ENCODE results near the gene SRPK2. TPM values are rescaled to one million over a fixed set of nuclear protein-coding genes. Genes with fewer than 3 reads are reported as not detected.

SRPK2 gene
- total and polyA plus RNA-seq, 2 of the 13 experiments (the other 11 are each of a cell fraction or from before 2014, with no cell fraction given): 10.1 to 22.3 TPM

DNA sequence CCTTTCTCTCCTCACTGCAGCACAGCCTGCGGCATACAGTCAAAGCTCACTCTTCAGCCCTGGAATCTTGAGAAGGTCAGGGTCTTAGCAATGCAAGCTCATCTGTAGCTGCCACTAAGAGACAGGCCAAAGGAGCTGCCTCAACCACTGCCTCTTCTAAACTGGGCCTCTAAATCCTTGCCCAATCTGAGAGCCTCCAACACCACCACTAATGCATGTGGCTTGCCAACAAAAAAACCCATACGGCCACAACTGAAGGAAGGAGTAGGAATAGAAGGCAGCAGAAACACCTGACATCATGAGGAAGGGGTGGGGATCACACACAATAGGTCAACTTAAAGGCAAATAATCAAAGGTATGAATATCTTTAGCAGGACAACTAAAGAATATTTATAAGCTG is 183.8 kb downstream of the SRPK2 start (continued):
- TF ChIP-seq, protein P1, sequence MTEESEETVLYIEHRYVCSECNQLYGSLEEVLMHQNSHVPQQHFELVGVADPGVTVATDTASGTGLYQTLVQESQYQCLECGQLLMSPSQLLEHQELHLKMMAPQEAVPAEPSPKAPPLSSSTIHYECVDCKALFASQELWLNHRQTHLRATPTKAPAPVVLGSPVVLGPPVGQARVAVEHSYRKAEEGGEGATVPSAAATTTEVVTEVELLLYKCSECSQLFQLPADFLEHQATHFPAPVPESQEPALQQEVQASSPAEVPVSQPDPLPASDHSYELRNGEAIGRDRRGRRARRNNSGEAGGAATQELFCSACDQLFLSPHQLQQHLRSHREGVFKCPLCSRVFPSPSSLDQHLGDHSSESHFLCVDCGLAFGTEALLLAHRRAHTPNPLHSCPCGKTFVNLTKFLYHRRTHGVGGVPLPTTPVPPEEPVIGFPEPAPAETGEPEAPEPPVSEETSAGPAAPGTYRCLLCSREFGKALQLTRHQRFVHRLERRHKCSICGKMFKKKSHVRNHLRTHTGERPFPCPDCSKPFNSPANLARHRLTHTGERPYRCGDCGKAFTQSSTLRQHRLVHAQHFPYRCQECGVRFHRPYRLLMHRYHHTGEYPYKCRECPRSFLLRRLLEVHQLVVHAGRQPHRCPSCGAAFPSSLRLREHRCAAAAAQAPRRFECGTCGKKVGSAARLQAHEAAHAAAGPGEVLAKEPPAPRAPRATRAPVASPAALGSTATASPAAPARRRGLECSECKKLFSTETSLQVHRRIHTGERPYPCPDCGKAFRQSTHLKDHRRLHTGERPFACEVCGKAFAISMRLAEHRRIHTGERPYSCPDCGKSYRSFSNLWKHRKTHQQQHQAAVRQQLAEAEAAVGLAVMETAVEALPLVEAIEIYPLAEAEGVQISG (CRISPR knock-in tag; IDR thresholded peaks at IDR 0.05): no peak
- no peak for TF ChIP-seq ZNF274 (CRISPR knock-in tag; IDR thresholded peaks at IDR 0.05)
- TF ChIP-seq ZFAT (CRISPR knock-in tag; conservative IDR thresholded peaks at IDR 0.05): no peak

DNA sequence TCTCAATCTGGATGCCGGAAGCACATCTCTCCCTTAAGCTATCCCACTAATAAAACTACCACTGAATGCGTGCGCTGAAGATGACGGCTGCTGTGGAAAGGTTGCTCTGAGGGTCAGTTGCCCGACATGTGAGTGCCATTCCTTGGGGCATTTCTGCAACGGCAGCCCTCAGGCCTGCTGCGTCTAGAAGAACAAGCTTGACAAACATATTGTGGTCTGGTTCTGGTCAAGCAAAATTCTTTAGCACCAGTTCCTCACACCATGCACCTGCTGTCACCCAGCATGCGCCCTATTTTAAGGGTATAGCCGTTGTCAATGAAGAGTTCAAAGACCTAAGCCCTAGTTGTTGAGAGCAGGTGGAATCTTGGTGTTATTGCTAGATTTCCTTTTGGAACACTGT is 184.2 kb downstream of the SRPK2 start:
- DNase-seq (ENCODE audit: low spot score) (no peak), FAIRE-seq (no peak), ATAC-seq (no peak)
- TF ChIP-seq ZBTB8A (CRISPR knock-in tag; IDR thresholded peaks at IDR 0.05; ENCODE audit: borderline replicate concordance, low read depth) (no peak), ZNF251 (CRISPR knock-in tag; IDR thresholded peaks at IDR 0.05) (no peak), CBX1 (IDR thresholded peaks at IDR 0.05; ENCODE audit: low read depth) (no peak), TBX2 (CRISPR knock-in tag; IDR thresholded peaks at IDR 0.05; ENCODE audit: borderline replicate concordance) (no peak), NFIC (IDR thresholded peaks at IDR 0.05; ENCODE audit: low read length) (no peak)
- TF ChIP-seq, protein P2, sequence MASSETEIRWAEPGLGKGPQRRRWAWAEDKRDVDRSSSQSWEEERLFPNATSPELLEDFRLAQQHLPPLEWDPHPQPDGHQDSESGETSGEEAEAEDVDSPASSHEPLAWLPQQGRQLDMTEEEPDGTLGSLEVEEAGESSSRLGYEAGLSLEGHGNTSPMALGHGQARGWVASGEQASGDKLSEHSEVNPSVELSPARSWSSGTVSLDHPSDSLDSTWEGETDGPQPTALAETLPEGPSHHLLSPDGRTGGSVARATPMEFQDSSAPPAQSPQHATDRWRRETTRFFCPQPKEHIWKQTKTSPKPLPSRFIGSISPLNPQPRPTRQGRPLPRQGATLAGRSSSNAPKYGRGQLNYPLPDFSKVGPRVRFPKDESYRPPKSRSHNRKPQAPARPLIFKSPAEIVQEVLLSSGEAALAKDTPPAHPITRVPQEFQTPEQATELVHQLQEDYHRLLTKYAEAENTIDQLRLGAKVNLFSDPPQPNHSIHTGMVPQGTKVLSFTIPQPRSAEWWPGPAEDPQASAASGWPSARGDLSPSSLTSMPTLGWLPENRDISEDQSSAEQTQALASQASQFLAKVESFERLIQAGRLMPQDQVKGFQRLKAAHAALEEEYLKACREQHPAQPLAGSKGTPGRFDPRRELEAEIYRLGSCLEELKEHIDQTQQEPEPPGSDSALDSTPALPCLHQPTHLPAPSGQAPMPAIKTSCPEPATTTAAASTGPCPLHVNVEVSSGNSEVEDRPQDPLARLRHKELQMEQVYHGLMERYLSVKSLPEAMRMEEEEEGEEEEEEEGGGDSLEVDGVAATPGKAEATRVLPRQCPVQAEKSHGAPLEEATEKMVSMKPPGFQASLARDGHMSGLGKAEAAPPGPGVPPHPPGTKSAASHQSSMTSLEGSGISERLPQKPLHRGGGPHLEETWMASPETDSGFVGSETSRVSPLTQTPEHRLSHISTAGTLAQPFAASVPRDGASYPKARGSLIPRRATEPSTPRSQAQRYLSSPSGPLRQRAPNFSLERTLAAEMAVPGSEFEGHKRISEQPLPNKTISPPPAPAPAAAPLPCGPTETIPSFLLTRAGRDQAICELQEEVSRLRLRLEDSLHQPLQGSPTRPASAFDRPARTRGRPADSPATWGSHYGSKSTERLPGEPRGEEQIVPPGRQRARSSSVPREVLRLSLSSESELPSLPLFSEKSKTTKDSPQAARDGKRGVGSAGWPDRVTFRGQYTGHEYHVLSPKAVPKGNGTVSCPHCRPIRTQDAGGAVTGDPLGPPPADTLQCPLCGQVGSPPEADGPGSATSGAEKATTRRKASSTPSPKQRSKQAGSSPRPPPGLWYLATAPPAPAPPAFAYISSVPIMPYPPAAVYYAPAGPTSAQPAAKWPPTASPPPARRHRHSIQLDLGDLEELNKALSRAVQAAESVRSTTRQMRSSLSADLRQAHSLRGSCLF (CRISPR knock-in tag; IDR thresholded peaks at IDR 0.05; ENCODE audit: borderline replicate concordance): no peak
- CTCF ChIA-PET (ENCODE audit: low intra/inter-chr PET ratio, low total read pairs): no interaction called here
- Histone ChIP-seq H3K9me3 (ENCODE audit: low read length) (no peaks in the 10 kb centered on the region), H4K20me1 (ENCODE audit: insufficient read depth, low read length) (no peaks in the 10 kb centered on the region), H3K4me1 (ENCODE audit: insufficient read depth, low read length) (no peaks in the 10 kb centered on the region), H3K4me2 (ENCODE audit: low read depth, low read length) (no peak overlapping the region), H3K9ac (ENCODE audit: insufficient read depth, low read depth, low read length) (no peak overlapping the region), H3K27ac (ENCODE audit: extremely low read length, insufficient read depth, low read length) (no peak overlapping the region), H3K4me3 (replicated peaks in 1 of 3; ENCODE audit: insufficient read depth in 1 of 3, low read depth in 2 of 3, low read length in 3 of 3) (no peak overlapping the region), H3K36me3 (replicated peaks in 1 of 2; ENCODE audit: control insufficient read depth in 1 of 2, insufficient read depth in 2 of 2, low read length in 2 of 2) (peaks cover 0 to 7% of the 10 kb centered on the region in 2 experiments; a peak in 2 of 5 replicates), H3K27me3 (ENCODE audit: control insufficient read depth in 1 of 2, insufficient read depth in 2 of 2, low read length in 2 of 2) (no peaks in the 10 kb centered on the region), H3K79me2 (ENCODE audit: insufficient read depth, low read length) (peaks cover 11% of the 10 kb centered on the region), H2AFZ (ENCODE audit: low read length) (no peak overlapping the region)
- POLR2A ChIA-PET: no interaction called here
- intact Hi-C loops (cut with micrococcal nuclease; ENCODE audit: unreplicated experiment) (no loop called here), in situ Hi-C loops (cut with HindIII; ENCODE audit: extremely low pct_ligation_motif_present, low pct_unique_long_range_greater_than_20kb) (no loop called here)
- BruUV-seq (replicated peaks): no TSS peak
- WGBS (ENCODE audit: low lambda C conversion rate): 86% methylated on average over 5 of the region's 9 CpGs

Measured in HepG2 (cell line).